GM12865 (cell line): Measurements from ENCODE around the gene GRWD1.

ENCODE experiments used
- DNase-seq: peaks from one replicate; pipeline ENCODE4 v3.0.0; 2010; ENCODE audit warnings: low read depth
- H3K4me3 ChIP-seq: 2 replicates; pipeline ENCODE4 v1.5.1; 2011; ENCODE audit warnings: mild to moderate bottlenecking, low read depth, low read length, control low read depth
- CTCF ChIP-seq: IDR thresholded peaks from 2 replicates; pipeline ENCODE4 v1.5.1; 2011; ENCODE audit warnings: low read length, control low read depth, low read depth, inconsistent platforms; ENCODE audit not compliant: insufficient read depth; ENCODE audit errors: missing control alignments

The GRWD1 gene

DNA sequence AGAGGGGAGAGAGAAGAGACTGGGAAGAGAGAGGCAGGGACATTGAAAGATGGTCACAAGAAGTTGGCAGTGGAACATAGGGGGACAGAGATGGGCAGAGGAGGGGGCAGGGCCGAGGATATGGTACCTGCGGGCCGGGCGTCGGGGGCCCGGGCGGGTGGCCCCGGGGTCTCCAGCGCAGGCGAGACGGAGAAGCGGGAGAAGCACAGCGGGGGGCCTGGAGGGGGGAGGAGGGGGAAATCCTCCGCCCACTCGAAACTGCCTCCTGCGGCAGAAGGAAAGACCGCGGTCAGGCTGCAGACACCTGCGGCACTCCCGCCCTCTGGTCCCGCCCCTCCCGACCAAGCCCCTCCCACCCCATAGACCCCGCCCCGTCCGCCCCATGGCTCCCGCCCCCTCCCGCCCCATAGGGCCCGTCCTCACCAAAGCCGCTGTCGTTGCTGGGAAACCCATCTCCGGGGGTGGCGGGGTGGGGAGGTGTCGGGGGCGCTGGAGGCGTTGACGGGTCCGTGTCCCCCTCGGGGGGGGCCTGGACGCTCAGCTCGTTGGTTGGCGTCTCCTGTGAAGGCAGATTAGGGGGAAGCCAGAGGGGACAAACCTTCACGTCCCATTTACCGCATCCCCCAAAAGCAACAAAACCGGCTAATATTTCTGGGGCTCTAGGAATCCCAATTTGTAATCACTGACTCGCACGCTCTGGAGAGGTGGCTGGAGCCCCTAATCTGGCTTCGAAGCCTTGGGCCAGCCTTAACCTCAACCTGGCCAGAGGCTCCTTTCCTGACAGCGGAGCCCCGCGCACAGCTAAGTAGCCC is 45.4 kb downstream of the GRWD1 start:
- TF ChIP-seq CTCF, result no peak
- no peak overlapping the region for H3K4me3 ChIP-seq
- DNase-seq, result peak; percentile 64

- H3K4me3 ChIP-seq, result no peak overlapping the region
- no peak for DNase-seq
- no peak for TF ChIP-seq CTCF
Observed at GRCh38 chr19:48491793-48492123, 46.0 kb downstream of the GRWD1 start.

- peak; percentile 89 for DNase-seq
Observed at GRCh38 chr19:48492925-48493717, 47.3 kb downstream of the GRWD1 start.

DNA sequence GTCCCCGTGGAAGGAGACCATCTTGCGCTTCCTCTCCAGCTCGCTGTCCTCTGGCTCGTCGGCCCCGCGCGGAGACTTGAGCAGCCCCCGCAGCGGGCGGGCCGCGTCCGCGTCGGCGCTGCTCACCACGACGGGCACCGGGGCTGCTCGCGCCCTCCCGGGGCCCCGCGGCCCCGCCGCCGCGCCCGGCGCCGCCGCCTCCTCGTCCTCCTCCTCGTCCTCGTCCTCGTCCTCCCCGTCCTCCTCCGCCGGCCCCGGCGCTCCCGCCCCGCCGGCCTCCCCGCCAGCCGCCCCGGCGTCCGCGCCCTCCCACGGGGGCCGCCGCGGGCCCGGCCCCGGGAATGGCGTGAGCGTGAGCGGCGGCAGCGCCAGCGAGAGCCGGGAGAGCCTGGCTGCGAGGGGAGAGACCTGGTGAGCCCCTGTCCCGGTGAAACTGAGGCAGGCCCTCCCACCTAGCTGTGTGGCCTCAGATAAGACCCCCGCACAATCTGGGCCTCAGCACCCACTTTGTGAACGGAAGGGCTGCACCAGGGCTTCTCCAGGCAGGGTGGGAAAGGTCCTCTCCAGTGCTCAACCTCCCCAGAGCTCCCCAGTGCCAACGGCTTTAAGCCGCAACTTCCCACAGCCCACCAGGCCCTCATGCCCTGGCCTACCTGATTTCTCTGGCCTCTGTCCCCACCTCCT is 48.1 kb downstream of the GRWD1 start:
- TF ChIP-seq CTCF, result no peak
- H3K4me3 ChIP-seq, result no peak overlapping the region
- DNase-seq, result no peak

More at GRCh38 chr19:48492925-48493717, 47.3 kb downstream of the GRWD1 start:
- no peak for TF ChIP-seq CTCF
- H3K4me3 ChIP-seq, result no peak overlapping the region

- TF ChIP-seq CTCF, result no peak
- no peak for DNase-seq
- H3K4me3 ChIP-seq, result no peak overlapping the region
Observed at GRCh38 chr19:48495396-48495795, 49.6 kb downstream of the GRWD1 start.

DNA sequence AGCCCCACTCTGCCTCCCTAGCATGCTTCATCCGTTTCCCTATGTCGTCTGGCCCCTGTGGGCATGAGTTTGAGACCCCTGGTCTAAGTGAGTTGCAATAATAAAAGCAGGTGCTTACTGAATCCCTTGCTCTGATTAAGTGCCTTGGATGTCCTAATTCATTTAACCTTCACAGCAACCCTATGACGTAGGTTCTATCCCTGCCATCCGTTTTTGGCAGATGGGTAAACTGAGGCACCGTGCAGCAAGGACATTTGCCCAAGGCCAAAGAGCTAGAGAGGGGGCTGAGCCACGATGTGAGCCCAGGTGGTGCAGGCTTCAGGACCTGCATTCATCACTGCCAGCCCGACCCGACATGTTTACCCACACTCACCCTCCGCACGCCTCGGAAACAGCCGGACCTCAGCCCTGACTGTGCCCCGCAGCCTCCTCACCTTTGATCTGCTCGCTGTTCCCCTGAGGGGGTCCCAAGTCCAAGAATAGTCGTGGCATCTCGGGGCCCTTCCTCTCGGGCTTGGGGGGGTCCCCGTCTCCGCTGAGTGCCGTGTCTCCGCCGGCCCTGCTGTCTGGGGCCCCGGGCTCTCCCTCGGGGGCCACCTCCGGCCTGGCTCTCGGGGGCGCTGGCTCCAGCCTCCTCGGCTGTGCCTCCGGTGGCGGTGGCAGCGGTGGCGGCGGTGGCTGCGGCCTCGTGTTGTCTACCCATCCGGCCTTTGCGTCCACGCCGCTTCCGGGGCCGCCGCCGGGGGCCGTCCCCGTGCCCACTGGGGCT is 51.4 kb downstream of the GRWD1 start:
- no peak for TF ChIP-seq CTCF
- H3K4me3 ChIP-seq, result no peak overlapping the region
- DNase-seq, result no peak
